H1 (cell line): ENCODE results near the gene PASK. TPM values are rescaled to one million over a fixed set of nuclear protein-coding genes. Genes with fewer than 3 reads are reported as not detected.
A peak's percentile ranks its signal among the peaks of the same experiment; 100 is the strongest.

Experiments
- BACH1 ChIP-seq: IDR thresholded peaks from 2 replicates; pipeline ENCODE4 v1.6.1; 2012; ENCODE audit warnings: low read length, improper control_type of control experiment
- CBX8 ChIP-seq: fragments of 300-800, 300-1000 bp; sonication (generic); IDR thresholded peaks from 2 replicates; pipeline ENCODE4 v1.7.1; 2016; ENCODE audit warnings: low read depth, low read length, borderline replicate concordance
- EGR1 ChIP-seq: IDR thresholded peaks from 2 replicates; pipeline ENCODE4 v1.6.1; 2011; ENCODE audit warnings: low read depth, low read length, borderline replicate concordance
- GABPA ChIP-seq: IDR thresholded peaks from 2 replicates; pipeline ENCODE4 v1.6.1; 2011; ENCODE audit warnings: mild to moderate bottlenecking, low read length, moderate library complexity, borderline replicate concordance; ENCODE audit not compliant: insufficient read depth
- GTF2F1 ChIP-seq: IDR thresholded peaks from 2 replicates; pipeline ENCODE4 v1.6.1; 2012; ENCODE audit warnings: low read depth, low read length, improper control_type of control experiment, borderline replicate concordance
- JUND ChIP-seq: IDR thresholded peaks from 2 replicates; pipeline ENCODE4 v1.6.1; 2011; ENCODE audit warnings: mild to moderate bottlenecking, improper control_type of control experiment, low read length
- KDM1A ChIP-seq: fragments of 200-600, 300-600 bp; sonication (generic); IDR thresholded peaks from 2 replicates; pipeline ENCODE4 v1.7.1; 2016; ENCODE audit warnings: mild to moderate bottlenecking, low read length, borderline replicate concordance
- KDM5A ChIP-seq: fragments of 200-600 bp; IDR thresholded peaks from 2 replicates; pipeline ENCODE4 v1.7.1; 2012; ENCODE audit warnings: mild to moderate bottlenecking, low read length, inconsistent platforms, mixed read lengths
- PHF8 ChIP-seq: fragments of 200-600 bp; sonication (generic); conservative IDR thresholded peaks from 2 replicates; pipeline ENCODE4 v1.7.1; 2012; ENCODE audit warnings: low read depth, mild to moderate bottlenecking, inconsistent platforms, low read length, moderate library complexity
- RNF2 ChIP-seq: fragments of 200-900, 300-1000 bp; sonication (generic); IDR thresholded peaks from 2 replicates; pipeline ENCODE4 v1.7.1; 2016; ENCODE audit warnings: borderline replicate concordance, low read depth, mild to moderate bottlenecking, antibody characterized with exemption, low read length; ENCODE audit not compliant: poor library complexity, severe bottlenecking; ENCODE audit errors: missing control alignments
- SIN3A ChIP-seq, 2 experiments: IDR thresholded peaks in 1 of 2; conservative IDR thresholded peaks in 1 of 2; 2 replicates each; pipeline ENCODE4 v1.6.1; 2011 to 2012; ENCODE audit warnings: low read length in 2 of 2, improper control_type of control experiment in 1 of 2, low read depth in 1 of 2, mild to moderate bottlenecking in 1 of 2
- SP1 ChIP-seq: IDR thresholded peaks from 2 replicates; pipeline ENCODE4 v1.6.1; 2011; ENCODE audit warnings: low read depth, low read length
- SUZ12 ChIP-seq: fragments of 200-600 bp; sonication (generic); IDR thresholded peaks from 2 replicates; pipeline ENCODE4 v1.6.1; 2012; ENCODE audit warnings: mild to moderate bottlenecking, inconsistent platforms, low read length, moderate library complexity, mixed read lengths
- TAF1 ChIP-seq: IDR thresholded peaks from 2 replicates; pipeline ENCODE4 v1.6.1; 2011; ENCODE audit warnings: mild to moderate bottlenecking, low read depth, low read length
- TCF12 ChIP-seq: IDR thresholded peaks from 2 replicates; pipeline ENCODE4 v1.6.1; 2011; ENCODE audit warnings: low read depth, mild to moderate bottlenecking, low read length
- polyA plus RNA-seq, 7 experiments: library from polyadenylated mRNA; depleted of rRNA in 3 of 7; stranded (reverse) in 5 of 7; unstranded in 2 of 7; fragments of >200 nt in 5 of 7; fragments of 200-250 nt in 2 of 7; gene quantifications; 1 replicate in 5 of 7; 2 replicates in 1 of 7; 4 replicates in 1 of 7; pipeline versions ENCODE4 v1.2.1 to v1.2.3, GENCODE V29; 2011 to 2013; ENCODE audit warnings: missing spikeins in 2 of 7, mixed read lengths in 2 of 7
- total RNA-seq: library from RNA; stranded (reverse); fragmentation: NEBNext Ultra II Directional; extraction: Animal tissue kit (Norgen Biotek cat#: 25700); gene quantifications from 2 replicates; pipeline ENCODE4 v1.2.1, GENCODE V29; 2021

PASK gene
- total and polyA plus RNA-seq, 2 of the 8 experiments (the other 6 are each of a cell fraction or from before 2014, with no cell fraction given) = 20.5 to 66.1 TPM

DNA sequence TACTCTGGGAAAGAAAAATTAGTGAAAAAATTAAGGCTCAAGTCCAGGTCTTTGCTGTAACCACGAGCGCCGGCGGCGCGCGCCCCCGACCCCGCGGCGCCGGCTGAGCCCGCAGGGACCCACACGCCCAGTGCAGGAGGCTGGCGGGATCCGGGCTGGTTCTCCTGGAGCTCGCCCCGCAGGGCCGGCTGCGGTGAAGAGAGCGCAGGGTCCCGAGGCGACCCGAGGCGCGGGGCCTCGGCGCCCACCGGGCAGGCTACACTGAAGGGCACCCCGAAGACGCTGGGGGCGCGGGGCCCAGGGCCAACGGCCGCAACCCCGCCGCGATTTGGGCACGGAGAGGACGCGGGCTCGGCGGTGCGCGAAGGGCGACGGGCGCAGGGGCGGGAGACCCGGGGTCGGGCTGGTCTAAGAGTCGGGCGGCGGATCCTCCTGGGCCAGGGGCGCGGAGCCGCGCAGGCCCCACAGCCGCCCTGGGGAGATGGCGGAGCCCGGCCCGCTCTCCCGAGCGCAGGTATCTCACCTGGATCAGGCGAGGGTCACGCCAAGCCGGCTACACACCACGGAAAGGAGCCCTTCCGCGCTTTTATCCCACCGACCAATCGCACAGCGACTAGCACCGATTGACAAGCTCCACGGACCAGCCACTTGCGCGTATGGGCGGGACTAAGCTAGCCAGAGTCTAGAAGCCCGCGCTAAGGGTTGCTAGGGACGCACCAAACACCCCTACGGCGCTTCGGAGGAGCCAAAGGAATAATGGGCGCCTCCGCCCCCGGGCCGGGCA lies at the start of gene PASK (continued):
- TF ChIP-seq RNF2 (no peak), KDM5A (no peak), GTF2F1 (no peak), BACH1 (no peak), SUZ12 (no peak), GABPA (peak; percentile 31), EGR1 (no peak), SIN3A (conservative IDR thresholded peaks at IDR 0.05 in 1 of 2, IDR thresholded peaks at IDR 0.05 in 1 of 2; ENCODE audit: low read depth in 1 of 2, low read length in 2 of 2) (peak; percentile 84; a peak in 3 of 4 replicates), TCF12 (no peak), PHF8 (no peak; the same call in none of the 2 replicates), JUND (no peak), KDM1A (no peak), TAF1 (peak; percentile 69), CBX8 (no peak), SP1 (peak; percentile 95)
